Smooth muscle cell (in vitro differentiated cells): ENCODE data around the gene TAS2R41. TPM values are rescaled to one million over a fixed set of nuclear protein-coding genes. Genes with fewer than 3 reads are reported as not detected.

Source experiments
- DNase-seq: peaks from one replicate; lab custom pipeline; 2025; ENCODE audit not compliant: unreplicated experiment; lab: John Stamatoyannopoulos, UW
- H2AFZ ChIP-seq: fragments of 200-600 bp; sonication (generic); 2 replicates; pipeline ENCODE4 v1.6.0; 2016; ENCODE audit warnings: antibody characterized with exemption, low read depth, mild to moderate bottlenecking
- H3F3A ChIP-seq: fragments of 200-600 bp; sonication (generic); 2 replicates; pipeline ENCODE4 v1.6.0; 2017; ENCODE audit warnings: antibody characterized with exemption, low read depth
- H3K27ac ChIP-seq: fragments of 200-600 bp; sonication (generic); 2 replicates; pipeline ENCODE4 v1.5.1; 2016; ENCODE audit warnings: low read depth, mild to moderate bottlenecking
- H3K27me3 ChIP-seq: fragments of 200-600 bp; sonication (generic); 2 replicates; pipeline ENCODE4 v1.6.1; 2016; ENCODE audit warnings: low read depth, mild to moderate bottlenecking
- H3K36me3 ChIP-seq: fragments of 200-600 bp; sonication (generic); 2 replicates; pipeline ENCODE4 v1.5.1; 2016; ENCODE audit warnings: low read depth
- H3K4me1 ChIP-seq: fragments of 200-600 bp; sonication (generic); 2 replicates; pipeline ENCODE4 v1.5.1; 2016; ENCODE audit warnings: low read depth
- H3K4me2 ChIP-seq: fragments of 200-600 bp; sonication (generic); 2 replicates; pipeline ENCODE4 v1.6.0; 2016; ENCODE audit warnings: mild to moderate bottlenecking
- H3K4me3 ChIP-seq: fragments of 200-600 bp; sonication (generic); 2 replicates; pipeline ENCODE4 v1.5.1; 2016; ENCODE audit warnings: mild to moderate bottlenecking
- H3K79me2 ChIP-seq: fragments of 200-600 bp; sonication (generic); 2 replicates; pipeline ENCODE4 v1.6.0; 2016; ENCODE audit warnings: low read depth, mild to moderate bottlenecking
- H3K9ac ChIP-seq: fragments of 200-600 bp; sonication (generic); 2 replicates; pipeline ENCODE4 v1.6.0; 2016; ENCODE audit warnings: low read depth
- H3K9me3 ChIP-seq: fragments of 200-600 bp; sonication (generic); replicated peaks from 2 replicates; pipeline ENCODE4 v1.5.1; 2016; ENCODE audit warnings: low read depth
- H4K20me1 ChIP-seq: fragments of 200-600 bp; sonication (generic); 2 replicates; pipeline ENCODE4 v1.6.0; 2016; ENCODE audit warnings: low read depth
- CTCF ChIP-seq: fragments of 200-600 bp; sonication (generic); IDR thresholded peaks from 2 replicates; pipeline ENCODE4 v1.5.1; 2017; ENCODE audit warnings: borderline replicate concordance, mild to moderate bottlenecking, antibody characterized with exemption; ENCODE audit not compliant: insufficient read depth, poor library complexity, severe bottlenecking
- whole genome bisulfite sequencing: methylation state at CpG from one replicate; pipeline ENCODE4 v1.1.7; 2016; ENCODE audit warnings: low lambda C conversion rate; 5-methylcytosine and 5-hydroxymethylcytosine counted together
- polyA plus RNA-seq: library from polyadenylated mRNA; unstranded; fragments of >200 nt; fragmentation: Nextera tagmentation; extraction: Ambion mirVana; gene quantifications from 2 replicates; pipeline ENCODE4 v1.2.1, GENCODE V29; 2016
- total RNA-seq: library from RNA; depleted of rRNA; stranded (reverse); fragments of >200 nt; gene quantifications from 2 replicates; pipeline ENCODE4 v1.2.3, GENCODE V29; 2014

TAS2R41 gene
- total and polyA plus RNA-seq, 2 experiments from 2014 or later, result not detected

- Histone ChIP-seq H3K9ac (no peak overlapping the region), H3K27ac (no peak overlapping the region), H3K4me2 (no peak overlapping the region), H3K4me1 (no peaks in the 10 kb centered on the region), H4K20me1 (no peaks in the 10 kb centered on the region), H3K27me3 (no peaks in the 10 kb centered on the region), H3K36me3 (no peaks in the 10 kb centered on the region), H3F3A (no peaks in the 10 kb centered on the region), H3K79me2 (no peaks in the 10 kb centered on the region), H2AFZ (no peak overlapping the region), H3K9me3 (no peaks in the 10 kb centered on the region), H3K4me3 (no peak overlapping the region)
- TF ChIP-seq CTCF, result no peak
- DNase-seq, result no peak
- WGBS, result 87% methylated on average over 5 of the region's 5 CpGs
Observed at GRCh38 chr7:143507534-143508055, 29.9 kb downstream of the TAS2R41 start.

- TF ChIP-seq CTCF, result no peak
- Histone ChIP-seq H3K27me3 (no peaks in the 10 kb centered on the region), H3K4me1 (no peaks in the 10 kb centered on the region), H2AFZ (no peak overlapping the region), H3K36me3 (no peaks in the 10 kb centered on the region), H3K79me2 (no peaks in the 10 kb centered on the region), H3K4me3 (no peak overlapping the region), H3K4me2 (no peak overlapping the region), H3F3A (no peaks in the 10 kb centered on the region), H3K9ac (no peak overlapping the region), H3K27ac (no peak overlapping the region), H4K20me1 (no peaks in the 10 kb centered on the region), H3K9me3 (no peaks in the 10 kb centered on the region)
- 98% methylated on average over 62 of the region's 65 CpGs for WGBS
- DNase-seq, result no peak
Observed at GRCh38 chr7:143510854-143511592, 33.4 kb downstream of the TAS2R41 start.

- Histone ChIP-seq H3K27ac (no peak overlapping the region), H3F3A (peaks cover 5% of the 10 kb centered on the region), H3K27me3 (no peaks in the 10 kb centered on the region), H3K36me3 (no peaks in the 10 kb centered on the region), H3K4me2 (no peak overlapping the region), H2AFZ (no peak overlapping the region), H3K79me2 (no peaks in the 10 kb centered on the region), H3K9ac (no peak overlapping the region), H3K4me3 (no peak overlapping the region), H4K20me1 (no peaks in the 10 kb centered on the region), H3K9me3 (no peaks in the 10 kb centered on the region), H3K4me1 (no peaks in the 10 kb centered on the region)
- no peak for DNase-seq
- no peak for TF ChIP-seq CTCF
- WGBS, result 96% methylated on average over 23 of the region's 23 CpGs
Observed at GRCh38 chr7:143511593-143512047, 33.9 kb downstream of the TAS2R41 start.
